ENCODE data around the gene MAEL. TPM values are rescaled to one million over a fixed set of nuclear protein-coding genes. Genes with fewer than 3 reads are reported as not detected.

Gene MAEL
- total RNA-seq, 1 experiment from 2014 or later, result not detected

- TF ChIP-seq TCF7L2 (IDR thresholded peaks at IDR 0.05; ENCODE audit: low read depth, low read length), result no peak
- TF ChIP-seq, protein P1, sequence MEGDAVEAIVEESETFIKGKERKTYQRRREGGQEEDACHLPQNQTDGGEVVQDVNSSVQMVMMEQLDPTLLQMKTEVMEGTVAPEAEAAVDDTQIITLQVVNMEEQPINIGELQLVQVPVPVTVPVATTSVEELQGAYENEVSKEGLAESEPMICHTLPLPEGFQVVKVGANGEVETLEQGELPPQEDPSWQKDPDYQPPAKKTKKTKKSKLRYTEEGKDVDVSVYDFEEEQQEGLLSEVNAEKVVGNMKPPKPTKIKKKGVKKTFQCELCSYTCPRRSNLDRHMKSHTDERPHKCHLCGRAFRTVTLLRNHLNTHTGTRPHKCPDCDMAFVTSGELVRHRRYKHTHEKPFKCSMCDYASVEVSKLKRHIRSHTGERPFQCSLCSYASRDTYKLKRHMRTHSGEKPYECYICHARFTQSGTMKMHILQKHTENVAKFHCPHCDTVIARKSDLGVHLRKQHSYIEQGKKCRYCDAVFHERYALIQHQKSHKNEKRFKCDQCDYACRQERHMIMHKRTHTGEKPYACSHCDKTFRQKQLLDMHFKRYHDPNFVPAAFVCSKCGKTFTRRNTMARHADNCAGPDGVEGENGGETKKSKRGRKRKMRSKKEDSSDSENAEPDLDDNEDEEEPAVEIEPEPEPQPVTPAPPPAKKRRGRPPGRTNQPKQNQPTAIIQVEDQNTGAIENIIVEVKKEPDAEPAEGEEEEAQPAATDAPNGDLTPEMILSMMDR (IDR thresholded peaks at IDR 0.05), result no peak
- no peak for TF ChIP-seq POLR2AphosphoS5 (IDR thresholded peaks at IDR 0.05; ENCODE audit: low read depth, low read length)
- TF ChIP-seq SIN3A (IDR thresholded peaks at IDR 0.05; ENCODE audit: borderline replicate concordance, insufficient read depth, low read depth, low read length), result no peak
- no peak for TF ChIP-seq REST (IDR thresholded peaks at IDR 0.05; ENCODE audit: insufficient read depth in 1 of 2, low read depth in 2 of 2, low read length in 1 of 2)
- H3K9me3 ChIP-seq (ENCODE audit: control insufficient read depth, insufficient read depth, low read depth, low read length), result 0 out of 2 replicates have a peak, but pooled peaks cover 5% of the 10 kb centered on the region
- ChIA-PET POLR2A (no interaction called here), CTCF (no interaction called here)
- H3K36me3 ChIP-seq (ENCODE audit: control insufficient read depth, insufficient read depth, low read length), result no peaks in the 10 kb centered on the region
- no peak for DNase-seq (ENCODE audit: low read depth, low spot score)
- in situ Hi-C loops (cut with HindIII; ENCODE audit: low pct_unique_long_range_greater_than_20kb, low sequenced_read_pairs), result no loop called here
- no TSS peak for BruUV-seq (replicated peaks)
- H3K27ac ChIP-seq (ENCODE audit: low read length), result no peak overlapping the region
- no peak overlapping the region for H3K4me3 ChIP-seq (ENCODE audit: low read depth in 2 of 2, low read length in 2 of 2)
- intact Hi-C loops (cut with micrococcal nuclease; ENCODE audit: unreplicated experiment), result no loop called here
- H3K27me3 ChIP-seq (ENCODE audit: control insufficient read depth, insufficient read depth, low read length), result no peaks in the 10 kb centered on the region
- ATAC-seq, result no peak
- no peaks in the 10 kb centered on the region for H3K4me1 ChIP-seq (ENCODE audit: control insufficient read depth, insufficient read depth, low read length)
Observed at GRCh38 chr1:166999500-167000055, 10.5 kb downstream of the MAEL start.

- ChIA-PET POLR2A (no interaction called here), CTCF (no interaction called here)
- H3K27ac ChIP-seq (ENCODE audit: low read length), result no peak overlapping the region
- no peak for TF ChIP-seq POLR2AphosphoS5 (IDR thresholded peaks at IDR 0.05; ENCODE audit: low read depth, low read length)
- TF ChIP-seq TCF7L2 (IDR thresholded peaks at IDR 0.05; ENCODE audit: low read depth, low read length), result no peak
- TF ChIP-seq REST (IDR thresholded peaks at IDR 0.05; ENCODE audit: insufficient read depth in 1 of 2, low read depth in 2 of 2, low read length in 1 of 2), result no peak
- no peak for TF ChIP-seq SIN3A (IDR thresholded peaks at IDR 0.05; ENCODE audit: borderline replicate concordance, insufficient read depth, low read depth, low read length)
- TF ChIP-seq, protein P1 (IDR thresholded peaks at IDR 0.05), result no peak
- H3K4me1 ChIP-seq (ENCODE audit: control insufficient read depth, insufficient read depth, low read length), result no peaks in the 10 kb centered on the region
- in situ Hi-C loops (cut with HindIII; ENCODE audit: low pct_unique_long_range_greater_than_20kb, low sequenced_read_pairs) (no loop called here), intact Hi-C loops (cut with micrococcal nuclease; ENCODE audit: unreplicated experiment) (no loop called here)
- H3K9me3 ChIP-seq (ENCODE audit: control insufficient read depth, insufficient read depth, low read depth, low read length), result 0 out of 2 replicates have a peak, but pooled peaks cover 5% of the 10 kb centered on the region
- no peak overlapping the region for H3K4me3 ChIP-seq (ENCODE audit: low read depth in 2 of 2, low read length in 2 of 2)
- no peaks in the 10 kb centered on the region for H3K27me3 ChIP-seq (ENCODE audit: control insufficient read depth, insufficient read depth, low read length)
- H3K36me3 ChIP-seq (ENCODE audit: control insufficient read depth, insufficient read depth, low read length), result no peaks in the 10 kb centered on the region
- no TSS peak for BruUV-seq (replicated peaks)
- DNase-seq (ENCODE audit: low read depth, low spot score) (no peak), ATAC-seq (no peak)
Observed at GRCh38 chr1:167000546-167000945, 11.5 kb downstream of the MAEL start.

Data from Panc1 (cell line).